Caco-2 (cell line): ENCODE data around the gene COPB1. TPM values are rescaled to one million over a fixed set of nuclear protein-coding genes. Genes with fewer than 3 reads are reported as not detected.

Source experiments
- BruUV-seq: library from RNA; stranded (reverse); fragments of 400-500 nt; replicated peaks from 2 replicates; lab custom pipeline; 2021; lab: Mats Ljungman, UMichigan
- CTCF ChIA-PET: fragments of 300-600 bp; sonication (Branson Sonifier 250); formaldehyde crosslinking; loops from one replicate; lab custom pipeline; 2022; ENCODE audit warnings: antibody characterized with exemption; lab: Charles Lee
- POLR2A ChIA-PET: fragments of 300-600 bp; sonication (Branson Sonifier 250); formaldehyde crosslinking; loops from one replicate; lab custom pipeline; 2022; ENCODE audit warnings: antibody characterized with exemption; lab: Charles Lee
- DNase-seq, 2 experiments: peaks; one replicate each; pipeline versions ENCODE4 v3.0.0 to v3.0.0-alpha.2; 2020 to 2022
- H3K27me3 ChIP-seq: replicated peaks from 2 replicates; pipeline ENCODE4 v1.6.0; 2011; ENCODE audit warnings: low read length; ENCODE audit not compliant: control insufficient read depth, insufficient read depth
- H3K36me3 ChIP-seq: 2 replicates; pipeline ENCODE4 v1.5.1; 2011; ENCODE audit warnings: low read length; ENCODE audit not compliant: control insufficient read depth, insufficient read depth
- H3K4me1 ChIP-seq: fragments of 250-450 bp; sonication (Bioruptor Pico); 2 replicates; pipeline ENCODE4 v1.5.1; 2020; ENCODE audit warnings: mild to moderate bottlenecking
- H3K4me3 ChIP-seq: 2 replicates; pipeline ENCODE4 v1.5.1; 2011; ENCODE audit warnings: low read depth, mild to moderate bottlenecking, control low read depth, low read length
- H3K9me3 ChIP-seq: fragments of 250-450 bp; sonication (Bioruptor Pico); 2 replicates; pipeline ENCODE4 v1.5.1; 2020; ENCODE audit warnings: mild to moderate bottlenecking, moderate library complexity
- H3K27ac Mint-ChIP-seq: one replicate; pipeline ENCODE4 v1.8.0; 2022; ENCODE audit warnings: mixed read lengths; ENCODE audit not compliant: unreplicated experiment
- H3K27me3 Mint-ChIP-seq: one replicate; pipeline ENCODE4 v1.8.0; 2022; ENCODE audit warnings: mixed read lengths; ENCODE audit not compliant: insufficient read depth, unreplicated experiment
- H3K36me3 Mint-ChIP-seq: one replicate; pipeline ENCODE4 v1.8.0; 2022; ENCODE audit warnings: mild to moderate bottlenecking, mixed read lengths; ENCODE audit not compliant: insufficient read depth, unreplicated experiment
- H3K4me1 Mint-ChIP-seq: one replicate; pipeline ENCODE4 v1.8.0; 2022; ENCODE audit warnings: low read depth, mixed read lengths; ENCODE audit not compliant: unreplicated experiment
- H3K4me3 Mint-ChIP-seq: one replicate; pipeline ENCODE4 v1.8.0; 2022; ENCODE audit warnings: mild to moderate bottlenecking, moderate library complexity, mixed read lengths; ENCODE audit not compliant: unreplicated experiment
- H3K9me3 Mint-ChIP-seq: one replicate; pipeline ENCODE4 v1.8.0; 2022; ENCODE audit warnings: mixed read lengths; ENCODE audit not compliant: unreplicated experiment
- CTCF ChIP-seq, 2 experiments: fragments of 200-600 bp in 1 of 2; IDR thresholded peaks; 1 replicate in 1 of 2; 2 replicates in 1 of 2; pipeline versions ENCODE4 v1.5.1 to v1.8.0; 2011 to 2022; ENCODE audit warnings: antibody characterized with exemption in 1 of 2, control low read depth in 1 of 2, inconsistent platforms in 1 of 2, low read depth in 1 of 2, low read length in 1 of 2, mild to moderate bottlenecking in 1 of 2, moderate library complexity in 1 of 2; ENCODE audit not compliant: insufficient read depth in 1 of 2, severe bottlenecking in 1 of 2, unreplicated experiment in 1 of 2
- intact Hi-C: fragments of 100-400 bp; cut with micrococcal nuclease; formaldehyde crosslinking; loops from one replicate; pipeline ENCODE4 v1.10.0; 2022; ENCODE audit not compliant: unreplicated experiment
- total RNA-seq: library from RNA; stranded (reverse); gene quantifications from 2 replicates; pipeline ENCODE4 v1.2.3, GENCODE V29; 2022

The COPB1 gene
- total RNA-seq, 1 experiment from 2014 or later = 125 TPM

DNA sequence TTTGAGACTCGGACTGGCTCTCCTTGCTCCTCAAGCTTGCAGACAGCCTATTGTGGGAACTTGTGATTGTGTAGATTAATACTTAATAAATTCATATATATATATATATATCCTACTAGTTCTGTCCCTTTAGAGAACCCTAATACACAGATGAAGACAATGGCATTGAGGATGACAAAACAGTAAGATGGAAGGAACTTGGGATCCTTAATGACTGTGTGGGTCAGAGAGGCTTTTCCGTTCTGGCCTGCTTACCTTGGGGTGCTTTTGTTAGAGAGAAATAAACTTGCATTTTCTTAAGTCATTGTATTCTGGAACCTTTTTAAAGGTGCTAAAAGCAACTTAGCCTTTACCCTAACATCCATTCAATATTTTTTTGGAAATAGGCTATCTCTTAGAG, 91.0 kb downstream of the COPB1 start:
- no peaks in the 10 kb centered on the region for H3K36me3 ChIP-seq

More for the DNA sequence above, 91.0 kb downstream of the COPB1 start:
- H3K9me3 ChIP-seq = no peaks in the 10 kb centered on the region
- H3K27me3 ChIP-seq = no peaks in the 10 kb centered on the region
- no peak for DNase-seq
- no peak for TF ChIP-seq CTCF (IDR thresholded peaks at IDR 0.05; ENCODE audit: insufficient read depth in 1 of 2, low read depth in 1 of 2, low read length in 1 of 2, severe bottlenecking in 1 of 2, unreplicated experiment in 1 of 2)
- Mint-ChIP-seq H3K4me1 (peaks cover 5% of the 10 kb centered on the region), H3K4me3 (no peak overlapping the region), H3K9me3 (no peaks in the 10 kb centered on the region), H3K27ac (no peak overlapping the region), H3K36me3 (no peaks in the 10 kb centered on the region), H3K27me3 (no peaks in the 10 kb centered on the region)
- POLR2A ChIA-PET = no interaction called here
- BruUV-seq = no TSS peak
- intact Hi-C loops = no loop called here
- H3K4me3 ChIP-seq = no peak overlapping the region
- no peaks in the 10 kb centered on the region for H3K4me1 ChIP-seq
- CTCF ChIA-PET = interaction anchor here (1.3 kb wide), 1 partner anchor 10 kb away, joined by 3 read pairs; no protein-coding TSS in a partner anchor

Other genes with a start within 250 kb of the COPB1 start
- 86.2 and 94.7 TPM in 2 replicates for gene RRAS2, start 140.6 kb downstream of the COPB1 start, total RNA-seq
- gene PSMA1, start 20.6 kb upstream of the COPB1 start, total RNA-seq = 189 and 194 TPM in 2 replicates
- gene PDE3B, start 144.0 kb upstream of the COPB1 start, total RNA-seq = 20.6 and 21.8 TPM in 2 replicates